ENCODE data around the gene B3GLCT. TPM values are rescaled to one million over a fixed set of nuclear protein-coding genes. Genes with fewer than 3 reads are reported as not detected.

The B3GLCT gene
- total and polyA plus RNA-seq, 4 donors, result 1.5 to 3.6 (median 2.2) TPM

DNA sequence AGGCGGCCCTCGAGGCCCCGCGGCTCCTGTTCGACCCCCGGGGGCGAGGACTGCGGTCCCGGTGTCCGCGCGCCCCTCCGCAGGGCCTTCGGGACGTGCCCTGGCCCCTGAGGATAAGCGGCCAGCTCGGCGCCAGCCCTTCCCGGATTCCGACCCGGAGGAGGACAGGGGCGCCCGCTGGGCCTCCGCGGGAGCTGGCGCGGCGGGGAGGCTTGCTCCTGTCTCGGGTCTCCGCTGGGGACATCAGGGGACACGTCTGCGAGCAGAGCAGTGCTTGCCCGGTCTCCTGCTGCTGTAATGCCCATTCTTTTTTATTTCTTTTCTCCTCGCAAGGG lies 829 bp downstream of the B3GLCT start:
- H3K9me3 ChIP-seq (ENCODE audit: control insufficient read depth in 4 of 4, low read length in 3 of 4), result no peaks in the 10 kb centered on the region
- peak overlapping the region; percentile 53 to 95 (median 70) for H3K4me3 ChIP-seq (ENCODE audit: low read depth in 1 of 3, low read length in 3 of 3)
- under 1% methylated on average over 34 of the region's 34 CpGs for WGBS
- H3K27me3 ChIP-seq (ENCODE audit: control insufficient read depth in 4 of 4, insufficient read depth in 4 of 4, low read length in 3 of 4), result no peaks in the 10 kb centered on the region
- no peaks in the 10 kb centered on the region for H3K36me3 ChIP-seq (ENCODE audit: control insufficient read depth in 4 of 4, insufficient read depth in 3 of 4, low read depth in 1 of 4, low read length in 3 of 4)
- TF ChIP-seq, protein P1, sequence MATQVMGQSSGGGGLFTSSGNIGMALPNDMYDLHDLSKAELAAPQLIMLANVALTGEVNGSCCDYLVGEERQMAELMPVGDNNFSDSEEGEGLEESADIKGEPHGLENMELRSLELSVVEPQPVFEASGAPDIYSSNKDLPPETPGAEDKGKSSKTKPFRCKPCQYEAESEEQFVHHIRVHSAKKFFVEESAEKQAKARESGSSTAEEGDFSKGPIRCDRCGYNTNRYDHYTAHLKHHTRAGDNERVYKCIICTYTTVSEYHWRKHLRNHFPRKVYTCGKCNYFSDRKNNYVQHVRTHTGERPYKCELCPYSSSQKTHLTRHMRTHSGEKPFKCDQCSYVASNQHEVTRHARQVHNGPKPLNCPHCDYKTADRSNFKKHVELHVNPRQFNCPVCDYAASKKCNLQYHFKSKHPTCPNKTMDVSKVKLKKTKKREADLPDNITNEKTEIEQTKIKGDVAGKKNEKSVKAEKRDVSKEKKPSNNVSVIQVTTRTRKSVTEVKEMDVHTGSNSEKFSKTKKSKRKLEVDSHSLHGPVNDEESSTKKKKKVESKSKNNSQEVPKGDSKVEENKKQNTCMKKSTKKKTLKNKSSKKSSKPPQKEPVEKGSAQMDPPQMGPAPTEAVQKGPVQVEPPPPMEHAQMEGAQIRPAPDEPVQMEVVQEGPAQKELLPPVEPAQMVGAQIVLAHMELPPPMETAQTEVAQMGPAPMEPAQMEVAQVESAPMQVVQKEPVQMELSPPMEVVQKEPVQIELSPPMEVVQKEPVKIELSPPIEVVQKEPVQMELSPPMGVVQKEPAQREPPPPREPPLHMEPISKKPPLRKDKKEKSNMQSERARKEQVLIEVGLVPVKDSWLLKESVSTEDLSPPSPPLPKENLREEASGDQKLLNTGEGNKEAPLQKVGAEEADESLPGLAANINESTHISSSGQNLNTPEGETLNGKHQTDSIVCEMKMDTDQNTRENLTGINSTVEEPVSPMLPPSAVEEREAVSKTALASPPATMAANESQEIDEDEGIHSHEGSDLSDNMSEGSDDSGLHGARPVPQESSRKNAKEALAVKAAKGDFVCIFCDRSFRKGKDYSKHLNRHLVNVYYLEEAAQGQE (IDR thresholded peaks at IDR 0.05), result no peak
- no peak for TF ChIP-seq RAD21 (IDR thresholded peaks at IDR 0.05)
- no peak for TF ChIP-seq NR2F2 (IDR thresholded peaks at IDR 0.05)
- TF ChIP-seq, protein P2, sequence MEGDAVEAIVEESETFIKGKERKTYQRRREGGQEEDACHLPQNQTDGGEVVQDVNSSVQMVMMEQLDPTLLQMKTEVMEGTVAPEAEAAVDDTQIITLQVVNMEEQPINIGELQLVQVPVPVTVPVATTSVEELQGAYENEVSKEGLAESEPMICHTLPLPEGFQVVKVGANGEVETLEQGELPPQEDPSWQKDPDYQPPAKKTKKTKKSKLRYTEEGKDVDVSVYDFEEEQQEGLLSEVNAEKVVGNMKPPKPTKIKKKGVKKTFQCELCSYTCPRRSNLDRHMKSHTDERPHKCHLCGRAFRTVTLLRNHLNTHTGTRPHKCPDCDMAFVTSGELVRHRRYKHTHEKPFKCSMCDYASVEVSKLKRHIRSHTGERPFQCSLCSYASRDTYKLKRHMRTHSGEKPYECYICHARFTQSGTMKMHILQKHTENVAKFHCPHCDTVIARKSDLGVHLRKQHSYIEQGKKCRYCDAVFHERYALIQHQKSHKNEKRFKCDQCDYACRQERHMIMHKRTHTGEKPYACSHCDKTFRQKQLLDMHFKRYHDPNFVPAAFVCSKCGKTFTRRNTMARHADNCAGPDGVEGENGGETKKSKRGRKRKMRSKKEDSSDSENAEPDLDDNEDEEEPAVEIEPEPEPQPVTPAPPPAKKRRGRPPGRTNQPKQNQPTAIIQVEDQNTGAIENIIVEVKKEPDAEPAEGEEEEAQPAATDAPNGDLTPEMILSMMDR (IDR thresholded peaks at IDR 0.05; ENCODE audit: low read depth, low read length, missing input control), result no peak
- TF ChIP-seq FOXA1 (IDR thresholded peaks at IDR 0.05), result no peak
- TF ChIP-seq YY1 (IDR thresholded peaks at IDR 0.05), result no peak
- TF ChIP-seq GABPA (IDR thresholded peaks at IDR 0.05 in 1 of 2, conservative IDR thresholded peaks at IDR 0.05 in 1 of 2), result no peak
- no peak for TF ChIP-seq RXRA (IDR thresholded peaks at IDR 0.05)
- TF ChIP-seq HNF4G (IDR thresholded peaks at IDR 0.05), result no peak
- TF ChIP-seq EGR1 (IDR thresholded peaks at IDR 0.05; ENCODE audit: low read depth in 2 of 2), result no peak
- TF ChIP-seq, protein P3, sequence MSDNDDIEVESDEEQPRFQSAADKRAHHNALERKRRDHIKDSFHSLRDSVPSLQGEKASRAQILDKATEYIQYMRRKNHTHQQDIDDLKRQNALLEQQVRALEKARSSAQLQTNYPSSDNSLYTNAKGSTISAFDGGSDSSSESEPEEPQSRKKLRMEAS (IDR thresholded peaks at IDR 0.05), result no peak
- no peak for TF ChIP-seq TAF1 (conservative IDR thresholded peaks at IDR 0.05)
- no peak for TF ChIP-seq JUND (IDR thresholded peaks at IDR 0.05)
- H3K9ac ChIP-seq (ENCODE audit: low read depth in 1 of 2, low read length in 2 of 2), result peak overlapping the region; percentile 49 to 68
- no peak for DNase-seq (ENCODE audit: low spot score)
- peaks cover 2 to 18% (median 10%) of the 10 kb centered on the region in 4 donors for H3K4me1 ChIP-seq (ENCODE audit: control insufficient read depth in 4 of 4, insufficient read depth in 4 of 4, low read length in 3 of 4)
- peak overlapping the region; percentile 90 to 94 for H3K27ac ChIP-seq (ENCODE audit: low read depth in 1 of 2, low read length in 2 of 2)

DNA sequence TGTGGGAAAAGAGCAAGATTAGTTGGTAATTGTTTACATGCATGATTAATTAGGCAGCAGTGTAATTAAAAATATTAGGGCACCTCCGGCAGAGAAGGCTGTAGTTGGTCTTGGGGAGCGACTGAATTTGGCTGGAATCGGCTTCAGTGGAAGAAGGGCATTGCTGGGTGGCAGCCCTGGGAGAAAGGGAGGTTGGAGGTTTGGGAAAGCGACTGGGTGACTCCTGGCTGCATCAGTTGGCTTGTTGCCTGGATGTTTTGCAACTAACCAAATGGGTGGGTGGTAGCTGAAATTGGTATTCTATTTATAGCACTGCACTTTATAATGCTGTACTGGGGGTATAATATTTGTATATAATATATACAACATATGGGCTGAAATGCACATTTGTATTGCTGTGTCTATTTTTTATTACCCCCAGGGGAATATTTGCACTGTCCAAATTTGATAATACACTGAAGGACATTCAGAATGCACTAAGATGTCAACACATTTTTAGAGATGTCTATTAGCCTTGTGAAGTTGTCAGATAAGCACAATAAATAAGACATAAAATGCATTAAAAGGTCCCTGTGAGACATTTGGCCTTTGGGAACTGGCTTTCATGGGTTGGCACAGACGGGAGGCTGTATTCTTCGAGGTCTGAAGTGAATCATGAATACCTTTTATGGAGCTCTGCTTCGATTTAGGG lies 1.7 kb downstream of the B3GLCT start:
- 52% methylated on average over 7 of the region's 7 CpGs for WGBS
- DNase-seq (ENCODE audit: low spot score), result no peak
- Histone ChIP-seq H3K4me3 (ENCODE audit: low read depth in 1 of 3, low read length in 3 of 3) (peak overlapping the region in 2 of 3 donors; percentile 70 to 95), H3K27ac (ENCODE audit: low read depth in 1 of 2, low read length in 2 of 2) (peak overlapping the region; percentile 90 to 94), H3K36me3 (ENCODE audit: control insufficient read depth in 4 of 4, insufficient read depth in 3 of 4, low read depth in 1 of 4, low read length in 3 of 4) (no peaks in the 10 kb centered on the region), H3K27me3 (ENCODE audit: control insufficient read depth in 4 of 4, insufficient read depth in 4 of 4, low read length in 3 of 4) (no peaks in the 10 kb centered on the region), H3K4me1 (ENCODE audit: control insufficient read depth in 4 of 4, insufficient read depth in 4 of 4, low read length in 3 of 4) (peaks cover 2 to 18% (median 10%) of the 10 kb centered on the region in 4 donors), H3K9ac (ENCODE audit: low read depth in 1 of 2, low read length in 2 of 2) (peak overlapping the region in 1 of 2 donors; percentile 49), H3K9me3 (ENCODE audit: control insufficient read depth in 4 of 4, low read length in 3 of 4) (no peaks in the 10 kb centered on the region)
- TF ChIP-seq FOXA1 (IDR thresholded peaks at IDR 0.05) (no peak), EGR1 (IDR thresholded peaks at IDR 0.05; ENCODE audit: low read depth in 2 of 2) (peak; percentile 48 to 57), SP1 (IDR thresholded peaks at IDR 0.05) (no peak), GABPA (IDR thresholded peaks at IDR 0.05 in 1 of 2, conservative IDR thresholded peaks at IDR 0.05 in 1 of 2) (no peak), HNF4G (IDR thresholded peaks at IDR 0.05) (no peak), TAF1 (conservative IDR thresholded peaks at IDR 0.05) (no peak)
- TF ChIP-seq, protein P2 (IDR thresholded peaks at IDR 0.05; ENCODE audit: low read depth, low read length, missing input control), result no peak

All from liver (tissue), 9 donors.